ENCODE measurements around the gene SLC22A23.

SLC22A23 gene

GRCh38 chr6:3296078-3296477 lies 160.8 kb downstream of the SLC22A23 start:
- DNase-seq (ENCODE audit: low spot score) = no peak

GRCh38 chr6:3294921-3295871 lies 161.7 kb downstream of the SLC22A23 start:
- DNase-seq (ENCODE audit: low spot score) = no peak

GRCh38 chr6:3294396-3294795 lies 162.5 kb downstream of the SLC22A23 start:
- no peak for DNase-seq (ENCODE audit: low spot score)

- DNase-seq (ENCODE audit: low spot score) = no peak
Measured at GRCh38 chr6:3293271-3294155, 163.3 kb downstream of the SLC22A23 start.

- no peak for DNase-seq (ENCODE audit: low spot score)
Measured at GRCh38 chr6:3292431-3293197, 164.2 kb downstream of the SLC22A23 start.

GRCh38 chr6:3291987-3292386 lies 164.9 kb downstream of the SLC22A23 start:
- no peak for DNase-seq (ENCODE audit: low spot score)

GRCh38 chr6:3291346-3291745 lies 165.5 kb downstream of the SLC22A23 start:
- DNase-seq (ENCODE audit: low spot score) = no peak

- no peak for DNase-seq (ENCODE audit: low spot score)
Measured at GRCh38 chr6:3290931-3291211, 166.0 kb downstream of the SLC22A23 start.

- no peak for DNase-seq (ENCODE audit: low spot score)
Measured at GRCh38 chr6:3290149-3290930, 166.5 kb downstream of the SLC22A23 start.

- no peak for DNase-seq (ENCODE audit: low spot score)
Measured at GRCh38 chr6:3289664-3290055, 167.2 kb downstream of the SLC22A23 start.

GRCh38 chr6:3288711-3289663 lies 167.9 kb downstream of the SLC22A23 start:
- DNase-seq (ENCODE audit: low spot score) = no peak

GRCh38 chr6:3287976-3288707 lies 168.7 kb downstream of the SLC22A23 start:
- DNase-seq (ENCODE audit: low spot score) = no peak

- DNase-seq (ENCODE audit: low spot score) = no peak
Measured at GRCh38 chr6:3287308-3287707, 169.5 kb downstream of the SLC22A23 start.

GRCh38 chr6:3286641-3287171 lies 170.1 kb downstream of the SLC22A23 start:
- DNase-seq (ENCODE audit: low spot score) = no peak

GRCh38 chr6:3285732-3286131 lies 171.1 kb downstream of the SLC22A23 start:
- no peak for DNase-seq (ENCODE audit: low spot score)

GRCh38 chr6:3285049-3285639 lies 171.7 kb downstream of the SLC22A23 start:
- DNase-seq (ENCODE audit: low spot score) = no peak

GRCh38 chr6:3284436-3284876 lies 172.4 kb downstream of the SLC22A23 start:
- DNase-seq (ENCODE audit: low spot score) = no peak

- no peak for DNase-seq (ENCODE audit: low spot score)
Measured at GRCh38 chr6:3283641-3284435, 173.0 kb downstream of the SLC22A23 start.

Data from GM03348 (cell line).